HG02870 (cell line): Measurements from ENCODE around the gene CSNK1A1L.

Experiments
- ATAC-seq: cut with Tn5 transposase; IDR thresholded peaks from one replicate; pipeline ENCODE4 v1.9.1; 2021; ENCODE audit warnings: mild to moderate bottlenecking, moderate library complexity; ENCODE audit not compliant: unreplicated experiment

The CSNK1A1L gene

GRCh38 chr13:37105251-37105714 lies at the start of gene CSNK1A1L:
Gene CSNK1A1L, minus strand, starts transcription at chr13:37105664. Its CDS starts 408 bp downstream, at chr13:37105256.
- ATAC-seq = no peak

- ATAC-seq = no peak
Observed at GRCh38 chr13:37149380-37149779, 43.9 kb upstream of the CSNK1A1L start.

GRCh38 chr13:37148501-37148900 lies 43.0 kb upstream of the CSNK1A1L start:
- ATAC-seq = no peak

- ATAC-seq = no peak
Observed at GRCh38 chr13:37144661-37145060, 39.2 kb upstream of the CSNK1A1L start.

- no peak for ATAC-seq
Observed at GRCh38 chr13:37143911-37144310, 38.4 kb upstream of the CSNK1A1L start.

- no peak for ATAC-seq
Observed at GRCh38 chr13:37142877-37143276, 37.4 kb upstream of the CSNK1A1L start.

GRCh38 chr13:37141011-37141410 lies 35.5 kb upstream of the CSNK1A1L start:
- ATAC-seq = no peak

GRCh38 chr13:37139356-37139755 lies 33.9 kb upstream of the CSNK1A1L start:
- no peak for ATAC-seq

- no peak for ATAC-seq
Observed at GRCh38 chr13:37138926-37139325, 33.5 kb upstream of the CSNK1A1L start.

- ATAC-seq = no peak
Observed at GRCh38 chr13:37138169-37138568, 32.7 kb upstream of the CSNK1A1L start.

- no peak for ATAC-seq
Observed at GRCh38 chr13:37136633-37137032, 31.2 kb upstream of the CSNK1A1L start.

GRCh38 chr13:37136187-37136586 lies 30.7 kb upstream of the CSNK1A1L start:
- no peak for ATAC-seq

- no peak for ATAC-seq
Observed at GRCh38 chr13:37134411-37135041, 29.1 kb upstream of the CSNK1A1L start.

- no peak for ATAC-seq
Observed at GRCh38 chr13:37132211-37132610, 26.7 kb upstream of the CSNK1A1L start.

GRCh38 chr13:37131092-37131491 lies 25.6 kb upstream of the CSNK1A1L start:
- no peak for ATAC-seq

GRCh38 chr13:37129866-37130265 lies 24.4 kb upstream of the CSNK1A1L start:
- ATAC-seq = no peak

- ATAC-seq = no peak
Observed at GRCh38 chr13:37127691-37128241, 22.3 kb upstream of the CSNK1A1L start.

- ATAC-seq = no peak
Observed at GRCh38 chr13:37123337-37123736, 17.9 kb upstream of the CSNK1A1L start.

- no peak for ATAC-seq
Observed at GRCh38 chr13:37118016-37118415, 12.6 kb upstream of the CSNK1A1L start.

GRCh38 chr13:37114250-37114649 lies 8.8 kb upstream of the CSNK1A1L start:
- ATAC-seq = no peak

- ATAC-seq = no peak
Observed at GRCh38 chr13:37113534-37113933, 8.1 kb upstream of the CSNK1A1L start.

- no peak for ATAC-seq
Observed at GRCh38 chr13:37109051-37109678, 3.7 kb upstream of the CSNK1A1L start.
